T-helper 1 cell (primary cell): ENCODE data around the gene SMURF1.
"Not testable (repeated sequence)": the region's sequence is repeated elsewhere in the genome, so short reads cannot be mapped to it uniquely, and the experiment has no call there.

ENCODE experiments used
- DNase-seq, 5 donors: peaks; one replicate each; pipeline ENCODE4 v3.0.0-alpha.2; 2012 to 2020

The SMURF1 gene

DNA sequence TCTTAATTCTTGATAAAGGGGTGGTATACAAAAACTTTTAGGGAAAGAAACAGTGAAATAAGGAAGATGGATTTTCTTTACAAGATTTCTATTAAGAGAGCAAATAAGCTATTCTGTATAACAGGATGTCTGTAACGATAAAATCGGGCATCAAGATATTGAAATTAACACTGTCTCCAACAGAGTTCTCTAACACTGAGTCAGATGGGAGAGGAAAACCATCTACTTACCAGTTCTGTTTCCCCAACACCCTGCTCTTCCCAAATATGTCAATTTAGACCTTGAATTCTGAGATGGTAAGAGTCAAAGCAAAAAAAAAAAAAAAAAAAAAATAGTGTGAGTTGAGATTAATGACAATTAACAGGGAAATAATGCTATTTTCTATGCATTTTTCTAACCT, 23.0 kb downstream of the SMURF1 start:
- DNase-seq, result no peak

DNA sequence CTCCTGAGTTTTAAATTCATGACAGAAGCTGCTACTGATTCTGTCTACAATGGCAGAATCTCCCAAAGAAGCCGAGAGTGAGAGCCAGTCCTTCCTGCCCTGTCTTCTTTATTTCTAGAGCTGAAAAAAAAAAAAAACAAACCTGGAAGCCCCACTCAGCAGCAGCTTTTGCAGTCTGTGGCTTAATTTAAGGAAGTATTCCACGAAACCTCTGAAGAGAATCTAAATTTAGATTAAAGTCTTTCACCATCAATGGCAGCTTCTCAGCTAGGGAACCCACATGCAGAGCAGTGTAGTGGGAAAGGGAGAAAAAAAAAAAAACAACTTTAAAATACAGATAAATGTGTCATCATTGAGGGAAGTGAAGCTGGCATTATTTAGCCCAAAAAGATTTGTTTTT, 23.4 kb downstream of the SMURF1 start:
- no peak for DNase-seq

DNA sequence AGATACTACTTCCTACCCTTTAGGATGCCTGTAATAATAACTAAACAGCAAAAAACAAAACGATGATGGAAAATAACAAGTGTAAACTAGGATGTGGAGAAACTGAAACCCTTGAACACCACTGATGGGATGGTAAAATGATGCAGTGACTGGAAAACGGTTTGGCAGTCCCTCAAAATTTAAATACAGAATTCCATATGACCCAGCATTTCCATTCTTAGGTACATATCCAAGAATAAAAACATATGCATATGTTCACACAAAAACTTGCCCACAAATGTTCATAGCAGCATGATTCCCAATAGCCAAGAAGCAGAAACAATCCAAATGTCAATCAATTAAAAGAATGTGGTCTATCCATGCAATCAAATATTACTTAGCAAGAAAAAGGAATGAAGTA, 25.8 kb downstream of the SMURF1 start:
- DNase-seq, result no peak

DNA sequence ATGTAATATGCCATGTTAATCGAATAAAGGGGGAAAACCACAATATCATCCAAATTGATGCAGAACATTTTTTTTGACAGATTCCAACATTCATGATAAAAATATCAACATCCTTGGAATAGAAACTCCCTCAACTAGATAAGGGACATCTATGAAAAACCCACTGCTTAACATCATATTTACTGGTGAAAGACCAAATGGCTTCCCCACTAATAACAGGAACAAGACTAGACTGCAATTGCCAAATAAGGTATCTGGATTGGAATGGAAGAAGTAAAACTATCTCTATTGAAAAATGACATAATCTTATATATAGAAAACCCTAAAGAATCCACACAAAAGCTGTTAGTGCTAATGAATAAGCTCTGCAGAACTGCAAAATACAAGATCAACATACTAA, 27.8 kb downstream of the SMURF1 start:
- no peak for DNase-seq

DNA sequence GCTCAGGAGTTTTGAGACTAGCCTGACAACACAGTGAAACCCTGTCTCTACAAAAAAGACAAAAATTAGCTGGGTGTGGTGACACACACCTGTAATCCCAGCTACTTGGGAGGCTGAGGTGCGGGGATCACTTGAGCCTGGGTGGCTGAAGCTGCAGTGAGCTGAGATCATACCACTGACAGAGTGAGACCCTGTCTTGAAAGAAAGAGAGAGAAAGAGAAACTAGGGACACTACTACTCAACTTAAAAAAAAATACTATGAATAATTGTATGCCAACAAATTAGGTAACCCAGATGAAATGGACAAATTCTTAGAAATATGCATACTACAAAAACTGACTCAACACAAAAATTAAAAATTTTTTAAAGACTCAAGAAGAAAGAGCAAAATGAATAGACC, 28.5 kb downstream of the SMURF1 start:
- no peak for DNase-seq

DNA sequence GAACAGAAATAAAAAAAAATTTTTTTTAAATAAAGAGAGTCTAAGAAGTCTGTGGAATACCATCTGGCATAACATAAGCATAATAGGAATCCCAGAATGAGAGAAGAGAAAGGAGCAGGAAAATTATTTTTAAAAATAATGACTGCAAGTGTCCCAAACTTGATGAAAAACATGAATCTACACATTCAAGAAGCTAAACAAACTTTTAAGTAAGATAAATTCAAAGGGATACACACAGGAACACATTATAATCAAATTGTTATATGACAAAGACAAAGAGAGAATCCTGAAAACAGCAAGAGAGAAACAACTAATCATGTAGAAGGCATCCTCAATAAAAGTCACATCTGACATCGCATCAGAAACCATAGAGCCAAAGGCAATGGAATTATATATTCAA, 30.9 kb downstream of the SMURF1 start:
- DNase-seq, result no peak

DNA sequence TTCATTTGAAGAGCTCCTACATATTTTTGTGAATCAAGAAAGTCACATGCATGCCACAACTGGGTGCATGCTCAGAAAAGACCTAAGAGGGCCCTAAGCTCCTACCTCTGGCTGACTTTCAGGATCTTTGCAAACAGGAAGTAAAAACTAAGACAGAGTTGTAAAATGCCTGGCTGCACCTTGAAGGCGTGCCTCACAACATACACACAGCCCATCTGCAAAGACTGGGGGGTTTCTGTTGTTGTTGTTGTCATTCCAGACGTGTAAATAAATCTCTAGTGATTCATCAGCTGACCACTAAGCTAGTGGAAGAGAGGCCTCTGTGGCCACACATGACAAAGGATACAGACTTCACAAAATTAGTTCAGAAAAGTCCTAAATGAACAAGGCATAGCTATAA, 31.8 kb downstream of the SMURF1 start:
- DNase-seq, result no peak

DNA sequence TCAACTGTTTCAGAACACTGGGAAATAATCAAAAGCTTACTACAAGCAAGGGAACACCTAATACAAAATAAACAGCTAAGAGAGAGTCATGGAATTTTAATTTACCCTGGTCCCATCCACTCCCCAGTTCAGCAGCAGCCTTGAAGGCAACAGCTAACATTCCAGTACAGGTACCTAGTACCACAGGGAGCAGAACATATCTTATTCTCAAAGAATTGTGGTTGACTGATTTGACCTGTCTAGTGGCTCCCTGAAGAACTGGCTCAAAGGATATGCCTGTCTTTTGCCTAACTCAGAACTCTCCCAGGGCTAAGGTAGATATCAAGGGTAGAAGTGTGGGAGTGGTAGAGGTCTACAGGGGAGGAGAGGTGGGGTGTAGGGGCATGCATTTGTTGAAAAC, 32.3 kb downstream of the SMURF1 start:
- DNase-seq, result no peak

DNA sequence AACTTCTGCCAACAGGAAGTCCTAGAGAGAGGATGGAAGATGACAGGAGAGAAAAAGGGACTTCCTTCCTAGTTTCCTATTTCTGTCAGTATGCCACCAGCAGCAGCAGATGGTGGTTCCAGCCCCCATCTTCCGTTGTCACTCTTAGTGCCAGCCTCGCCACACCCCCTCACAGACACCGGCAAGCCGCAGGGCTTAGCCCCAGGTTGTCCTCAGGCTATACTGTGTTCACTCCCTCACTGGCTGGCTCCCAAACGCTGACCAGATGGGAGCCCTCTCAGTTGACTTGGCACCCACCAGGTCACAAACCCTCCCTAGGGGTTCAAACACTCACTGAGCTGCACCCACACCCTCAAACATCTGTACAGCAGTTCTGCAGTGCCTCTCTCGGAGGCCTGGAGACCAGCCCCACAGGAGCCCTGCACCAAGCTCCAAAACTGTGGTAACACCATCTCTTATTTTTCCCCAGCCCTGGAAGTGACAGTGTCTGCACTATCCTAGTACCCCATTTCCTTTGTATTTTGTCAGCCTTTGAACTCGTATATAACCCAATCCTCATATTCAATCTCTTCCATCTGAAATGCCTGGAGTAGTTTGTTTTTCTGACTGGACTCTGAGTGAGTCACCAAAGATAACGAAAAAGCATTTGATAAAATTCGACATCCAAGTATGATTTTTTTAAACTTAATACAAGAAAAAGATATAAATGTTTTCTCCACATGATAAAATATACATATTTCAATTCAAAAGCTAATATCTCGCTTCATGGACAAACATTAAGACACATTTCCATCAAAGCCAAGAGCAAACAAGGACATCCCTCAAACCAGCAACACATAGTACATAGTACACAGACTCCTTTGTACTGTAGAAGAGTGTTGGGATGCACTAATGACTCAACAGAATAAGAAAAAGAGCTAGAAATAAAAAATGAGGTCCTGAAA, 34.5 kb downstream of the SMURF1 start:
- DNase-seq, result no peak

DNA sequence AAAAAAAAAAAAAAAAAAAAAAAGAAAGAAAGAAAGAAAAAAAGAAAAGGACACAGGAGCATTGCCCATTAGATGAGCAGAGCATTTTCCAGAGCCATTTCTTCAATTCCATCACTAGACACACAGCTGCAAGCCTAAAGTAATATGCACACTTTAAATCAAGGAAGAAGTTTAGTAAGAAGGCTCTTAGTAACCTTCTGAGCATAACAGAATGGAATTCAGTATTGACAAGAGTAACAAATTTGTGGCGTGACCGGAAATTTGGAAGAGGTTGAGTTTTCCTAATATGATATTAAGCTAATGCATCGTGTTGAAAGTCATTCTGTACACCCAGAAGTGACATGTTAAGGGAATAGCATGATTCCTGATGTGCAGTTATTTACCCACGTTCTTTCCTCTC, 35.3 kb downstream of the SMURF1 start:
- no peak for DNase-seq

DNA sequence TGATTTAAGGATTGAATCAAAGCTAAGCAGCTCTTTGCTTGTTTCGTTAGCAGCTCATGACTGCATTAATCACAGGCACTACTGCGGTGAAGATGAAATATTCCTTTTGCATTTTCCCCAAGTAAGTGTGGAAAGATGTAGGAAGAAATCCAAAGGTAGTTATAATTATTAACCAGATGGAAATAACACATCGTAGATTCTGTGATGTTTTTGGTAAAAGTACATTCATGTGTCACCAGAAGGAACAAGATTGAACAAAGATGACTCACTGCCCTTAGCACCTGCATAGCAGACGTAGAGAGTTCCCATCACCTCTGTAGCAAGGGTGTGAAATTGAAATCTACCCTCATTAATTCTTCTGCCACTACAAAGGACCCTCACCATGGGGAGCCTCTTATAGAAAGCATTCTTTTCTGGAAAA, 37.1 kb downstream of the SMURF1 start:
- no peak for DNase-seq

DNA sequence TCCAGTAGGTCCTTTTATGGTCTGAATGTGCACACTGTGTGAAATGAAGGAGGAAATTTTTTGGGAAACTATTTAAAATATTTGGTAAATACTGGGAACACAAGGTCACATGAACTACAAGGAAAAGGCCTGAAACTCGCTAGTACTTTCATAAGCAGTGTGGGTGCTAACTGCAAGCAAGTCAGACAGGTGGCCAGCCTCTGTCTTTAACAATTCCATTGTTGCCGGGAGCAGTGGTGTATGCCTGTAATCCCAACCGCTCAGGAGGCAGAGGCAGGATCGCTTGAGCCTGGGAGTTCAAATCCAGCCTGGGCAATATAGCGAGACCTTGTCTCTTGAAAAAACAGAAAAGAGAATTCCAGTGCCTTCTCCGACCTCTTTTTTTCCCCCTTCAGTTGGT, 37.5 kb downstream of the SMURF1 start:
- DNase-seq, result no peak

DNA sequence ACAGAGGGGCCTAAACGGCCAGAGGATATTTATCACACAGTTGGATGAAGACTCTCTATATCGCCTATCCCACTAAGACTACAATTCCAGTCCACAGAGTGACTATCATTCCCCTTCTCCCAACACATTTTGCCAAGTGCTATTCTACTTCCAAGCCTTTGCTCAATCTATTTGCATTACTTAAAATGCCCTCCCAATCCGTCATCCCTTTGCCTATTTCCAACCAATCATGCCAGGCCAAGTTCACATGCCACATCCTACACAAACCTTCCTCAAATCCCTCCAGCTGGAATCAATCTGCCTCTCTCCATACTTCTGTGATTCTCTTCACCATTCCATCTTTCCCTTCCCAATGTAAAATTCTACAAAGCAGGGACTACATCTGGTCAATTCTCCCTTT, 38.2 kb downstream of the SMURF1 start:
- no peak for DNase-seq

DNA sequence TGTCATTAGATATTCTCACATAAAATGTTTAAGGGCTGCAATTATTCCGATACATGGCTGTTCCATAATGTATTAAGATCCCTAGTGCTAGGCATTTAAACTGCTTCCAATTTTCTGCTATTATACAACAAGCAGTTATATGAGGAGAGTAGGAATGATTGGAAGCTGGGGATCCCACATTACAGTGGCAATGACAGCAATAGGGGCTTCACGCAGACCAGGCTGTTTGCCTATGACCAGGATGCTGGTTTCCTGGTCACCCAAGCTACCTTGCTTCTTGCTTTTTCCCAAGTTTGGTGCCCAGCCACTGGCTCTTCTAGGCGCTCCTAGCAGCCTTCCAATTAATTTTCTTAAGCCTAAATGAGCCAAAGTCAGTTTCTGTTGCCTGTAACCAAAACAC, 39.3 kb downstream of the SMURF1 start:
- no peak for DNase-seq

DNA sequence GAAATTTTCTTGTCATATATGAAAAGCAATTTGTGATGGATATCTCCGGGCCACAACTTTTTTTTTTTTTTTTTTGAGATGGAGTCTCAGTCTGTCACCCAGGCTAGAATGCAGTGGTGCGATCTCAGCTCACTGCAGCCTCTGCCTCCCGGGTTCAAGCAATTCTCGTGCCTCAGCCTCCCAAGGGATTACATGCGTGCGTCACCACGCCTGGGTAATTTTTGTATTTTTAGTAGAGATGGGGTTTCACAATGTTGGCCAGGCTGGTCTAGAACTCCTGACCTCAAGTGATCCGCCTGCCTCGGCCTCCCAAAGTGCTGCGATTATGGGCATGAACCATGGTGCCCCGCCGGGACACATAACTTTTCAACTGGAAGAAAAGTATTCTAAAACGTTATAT, 40.1 kb downstream of the SMURF1 start:
- not testable (repeated sequence) for DNase-seq

DNA sequence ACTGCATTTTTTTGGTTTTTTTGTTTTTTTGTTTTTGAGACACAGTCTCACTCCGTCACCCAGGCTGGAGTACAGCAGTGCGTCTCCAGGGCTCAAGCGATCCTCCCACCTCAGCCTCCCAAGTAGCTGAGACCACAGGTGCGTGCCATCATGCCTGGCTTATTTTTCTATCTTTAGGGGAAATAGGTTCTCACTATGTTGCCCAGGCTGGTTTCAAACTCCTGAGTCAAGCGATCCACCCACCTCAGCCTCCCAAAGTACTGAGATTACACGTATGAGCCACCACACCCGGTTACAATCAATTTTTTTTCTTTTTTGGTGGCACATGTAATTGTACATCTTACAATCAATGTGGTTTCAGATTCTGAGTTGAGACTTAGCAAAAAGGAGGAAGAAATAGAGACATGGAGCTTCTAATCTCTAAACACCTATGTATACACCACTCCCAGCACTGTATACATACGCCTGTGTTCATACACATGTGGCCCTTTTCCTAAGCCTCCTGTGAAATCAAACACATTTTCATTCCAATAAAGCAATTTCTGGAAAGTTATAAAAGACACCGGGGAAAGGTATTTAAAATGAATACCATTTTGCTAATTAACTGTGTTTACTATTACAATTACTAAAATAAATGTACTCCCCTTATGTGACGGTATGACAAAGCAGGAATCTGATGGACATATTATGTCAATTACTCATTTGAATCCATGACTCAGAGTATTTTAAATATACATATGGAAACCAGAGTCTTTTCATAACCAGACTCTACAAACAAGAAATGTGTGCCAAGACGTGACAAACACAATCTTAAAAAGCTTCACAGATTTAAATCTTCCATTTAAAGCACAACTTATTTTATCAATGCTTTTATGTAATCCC, 40.9 kb downstream of the SMURF1 start:
- peak in 1 of 5 donors; percentile 64 for DNase-seq

DNA sequence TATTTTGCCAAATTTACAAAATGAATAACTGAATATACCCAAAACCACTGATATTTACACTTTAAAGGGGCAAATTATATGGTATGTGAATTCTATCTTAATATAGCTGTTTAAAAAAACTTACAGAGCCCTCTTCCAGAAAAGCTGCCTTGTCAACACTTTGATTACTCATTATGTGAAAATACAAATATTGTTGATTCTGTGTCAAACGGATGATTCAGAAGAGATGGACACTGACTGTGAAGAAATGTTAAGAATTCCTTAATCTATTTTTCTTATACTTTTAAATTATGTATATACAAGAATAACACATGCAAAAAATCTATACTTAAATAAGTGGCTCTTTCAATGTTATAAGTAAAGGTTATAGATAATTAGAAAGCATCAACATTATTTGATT, 41.5 kb downstream of the SMURF1 start:
- DNase-seq, result no peak

DNA sequence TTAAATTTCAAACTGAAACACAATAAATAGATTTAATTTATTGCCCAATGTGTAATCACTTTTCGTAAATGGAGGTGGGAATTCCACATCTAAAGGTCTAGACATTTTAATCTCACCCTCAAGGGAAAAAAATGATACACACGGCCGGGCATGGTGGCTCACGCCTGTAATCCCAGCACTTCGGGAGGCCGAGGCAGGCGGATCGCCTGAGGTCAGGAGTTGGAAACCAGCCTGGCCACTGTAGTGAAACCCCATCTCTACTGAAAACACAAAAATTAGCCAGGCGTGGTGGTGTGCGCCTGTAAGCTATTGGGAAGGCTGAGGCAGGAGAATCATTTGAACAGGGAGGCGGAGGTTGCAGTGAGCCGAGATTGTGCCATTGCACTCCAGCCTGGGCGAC, 42.4 kb downstream of the SMURF1 start:
- not testable (repeated sequence) for DNase-seq

DNA sequence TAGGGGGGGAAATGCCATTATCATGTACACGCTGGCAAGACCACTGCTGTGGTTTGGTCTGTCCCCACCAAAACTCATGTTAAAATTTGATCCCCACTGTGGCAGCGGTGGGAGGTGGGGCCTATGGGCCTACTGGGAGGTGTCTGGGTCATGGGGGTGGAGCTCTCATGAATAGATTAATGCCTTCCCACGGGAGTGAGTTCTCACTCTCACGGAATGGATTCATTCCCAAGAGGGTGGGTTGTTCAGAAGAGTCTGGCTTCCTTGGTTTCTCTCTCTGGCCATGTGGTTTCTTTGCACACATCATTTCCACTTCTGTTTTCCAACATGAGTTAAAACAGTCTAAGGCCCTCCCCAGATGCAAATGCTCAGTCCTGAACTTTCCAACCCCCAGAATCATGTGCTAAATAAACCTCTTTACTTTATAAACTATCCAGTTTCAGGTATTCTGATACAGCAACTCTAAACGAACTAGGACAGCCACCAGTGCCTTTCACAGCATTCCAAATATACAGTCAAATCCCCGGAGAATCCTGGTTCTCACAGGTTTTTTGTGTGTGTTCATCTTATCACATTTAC, 44.3 kb downstream of the SMURF1 start:
- DNase-seq, result no peak

DNA sequence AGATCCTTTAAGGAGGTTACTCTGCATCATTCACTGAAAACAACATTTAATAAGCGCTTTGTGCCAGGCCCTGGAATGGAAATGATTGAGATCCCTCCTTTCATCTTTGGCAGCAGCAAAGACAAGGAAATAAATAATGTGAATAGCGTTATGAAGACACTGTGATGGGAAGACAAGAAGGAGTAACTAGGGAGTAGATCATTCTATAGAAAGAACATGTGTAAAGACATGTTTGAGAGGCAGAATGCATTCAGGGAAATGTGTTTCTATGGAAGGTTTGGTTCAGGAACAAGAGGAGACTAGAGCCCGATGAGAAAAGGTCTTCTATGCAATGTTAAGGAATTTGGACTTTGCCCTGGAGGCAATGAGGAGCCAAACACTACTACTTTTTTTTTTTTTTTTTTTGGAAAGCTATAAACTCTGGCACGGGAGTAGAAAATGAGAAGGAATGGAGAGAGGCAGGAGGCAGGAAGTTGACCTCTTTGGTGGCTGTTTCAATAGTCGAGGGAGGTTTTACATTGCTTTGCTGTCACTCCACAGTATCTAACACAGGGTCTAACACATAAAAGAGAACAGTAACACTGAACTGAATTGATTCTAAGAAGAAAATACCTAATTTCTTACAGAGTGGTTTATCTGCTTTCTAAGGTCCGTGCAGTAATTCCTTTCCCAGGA, 44.9 kb downstream of the SMURF1 start:
- DNase-seq, result no peak

DNA sequence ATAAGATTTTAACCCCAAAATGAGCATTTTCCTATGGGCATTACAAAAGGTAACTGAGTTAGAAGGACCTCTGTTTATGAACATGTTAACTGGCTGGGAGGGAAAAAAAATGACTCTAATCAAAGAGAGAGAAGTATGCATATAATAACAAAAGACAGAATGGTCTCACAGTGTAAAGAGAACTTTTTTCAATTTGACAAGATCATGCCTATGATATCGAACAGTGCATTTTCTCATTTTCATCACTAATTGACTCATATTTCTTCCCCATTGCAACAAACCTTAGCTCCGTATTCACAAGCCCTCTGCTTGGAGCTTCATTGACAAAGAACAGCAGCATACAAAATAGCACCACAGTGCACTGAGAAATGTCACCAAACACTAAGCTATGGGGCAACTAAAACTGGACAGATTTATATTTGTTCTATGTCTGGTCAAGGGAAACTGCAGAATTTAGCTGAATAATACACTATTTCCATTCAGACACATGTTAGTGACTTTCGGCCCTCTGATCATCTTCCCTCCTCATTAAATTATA, 45.6 kb downstream of the SMURF1 start:
- DNase-seq, result no peak

DNA sequence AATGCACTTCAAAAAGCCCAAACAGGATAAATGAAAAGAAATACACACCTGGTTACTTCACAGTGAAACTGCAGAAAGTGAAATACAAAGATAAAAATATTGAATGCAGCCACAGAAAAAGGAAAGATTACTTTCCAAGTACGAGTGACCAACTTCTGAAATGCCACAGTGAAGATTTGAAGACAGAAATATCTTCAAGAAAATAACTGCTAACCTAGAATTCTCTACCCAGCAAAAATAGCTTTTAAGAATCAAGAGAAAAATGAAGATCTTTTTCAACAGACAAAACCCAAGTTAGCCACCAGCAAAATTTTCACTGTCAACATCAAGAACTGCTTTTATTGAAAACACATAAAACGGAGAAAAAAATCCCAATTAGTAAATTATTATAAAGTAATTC, 46.2 kb downstream of the SMURF1 start:
- no peak for DNase-seq
